Common myeloid progenitor, CD34-positive (primary cell): ENCODE results near the gene C10orf90.

Experiments
- CTCF ChIA-PET: fragments of 350-600 bp; sonication (Branson Sonifier 250); formaldehyde crosslinking; loops from one replicate; lab custom pipeline; 2021; ENCODE audit warnings: antibody characterized with exemption; lab: Charles Lee
- POLR2A ChIA-PET: fragments of 350-600 bp; sonication (Branson Sonifier 250); formaldehyde crosslinking; loops from one replicate; lab custom pipeline; 2021; ENCODE audit warnings: antibody characterized with exemption; lab: Charles Lee
- DNase-seq, 3 donors: peaks; one replicate each; pipeline versions ENCODE4 v3.0.0 to v3.0.0-alpha.2; 2013
- H3K27ac ChIP-seq, 2 experiments: 1 replicate in 1 of 2; 2 replicates in 1 of 2; pipeline ENCODE4 v1.7.0; 2013; ENCODE audit warnings: inconsistent platforms in 2 of 2, low read length in 2 of 2, mild to moderate bottlenecking in 2 of 2, low read depth in 1 of 2, moderate library complexity in 1 of 2; ENCODE audit not compliant: severe bottlenecking in 2 of 2, insufficient read depth in 1 of 2, poor library complexity in 1 of 2
- H3K27me3 ChIP-seq, 5 experiments: replicated peaks in 2 of 5; 1 replicate in 3 of 5; 2 replicates in 2 of 5; pipeline versions ENCODE4 v1.6.1 to v1.7.0; 2013; ENCODE audit warnings: low read length in 4 of 5, mild to moderate bottlenecking in 2 of 5, moderate library complexity in 2 of 5, inconsistent platforms in 1 of 5; ENCODE audit not compliant: insufficient read depth in 5 of 5, control insufficient read depth in 4 of 5
- H3K36me3 ChIP-seq, 4 experiments: 1 replicate in 2 of 4; 2 replicates in 2 of 4; pipeline versions ENCODE4 v1.6.1 to v1.7.0; 2013; ENCODE audit warnings: low read length in 3 of 4, control low read depth in 1 of 4, mild to moderate bottlenecking in 1 of 4; ENCODE audit not compliant: control insufficient read depth in 4 of 4, insufficient read depth in 4 of 4
- H3K4me1 ChIP-seq, 4 experiments: 1 replicate in 3 of 4; 2 replicates in 1 of 4; pipeline versions ENCODE4 v1.6.1 to v1.7.1; 2013; ENCODE audit warnings: low read length in 3 of 4, mild to moderate bottlenecking in 3 of 4, control low read depth in 1 of 4, inconsistent platforms in 1 of 4, moderate library complexity in 1 of 4; ENCODE audit not compliant: control insufficient read depth in 4 of 4, insufficient read depth in 4 of 4; ENCODE audit errors: control extremely low read depth in 1 of 4
- H3K4me3 ChIP-seq, 7 experiments: 1 replicate in 4 of 7; 2 replicates in 3 of 7; pipeline versions ENCODE4 v1.5.1 to v1.7.0; 2013; ENCODE audit warnings: mild to moderate bottlenecking in 7 of 7, low read length in 6 of 7, moderate library complexity in 6 of 7, inconsistent platforms in 2 of 7, low read depth in 2 of 7, control low read depth in 1 of 7; ENCODE audit not compliant: insufficient read depth in 4 of 7, control insufficient read depth in 1 of 7; ENCODE audit errors: extremely low read depth in 1 of 7
- H3K9me3 ChIP-seq, 5 experiments: 1 replicate in 4 of 5; 2 replicates in 1 of 5; pipeline versions ENCODE4 v1.6.1 to v1.7.1; 2013; ENCODE audit warnings: low read length in 4 of 5, mild to moderate bottlenecking in 2 of 5, inconsistent platforms in 1 of 5, low read depth in 1 of 5, moderate library complexity in 1 of 5; ENCODE audit not compliant: control insufficient read depth in 4 of 5, insufficient read depth in 2 of 5; ENCODE audit errors: control extremely low read depth in 1 of 5
- WGBS: methylation state at CpG from one replicate; pipeline ENCODE4 v1.1.5; 2013; ENCODE audit not compliant: insufficient coverage; 5-methylcytosine and 5-hydroxymethylcytosine counted together

The C10orf90 gene

GRCh38 chr10:126398383-126398743 is 272.1 kb downstream of the C10orf90 start:
- no peak for DNase-seq
- Histone ChIP-seq H3K4me1 (no peaks in the 10 kb centered on the region), H3K36me3 (no peaks in the 10 kb centered on the region), H3K27ac (no peak overlapping the region), H3K4me3 (no peak overlapping the region), H3K27me3 (peaks cover 0 to 18% (median 5%) of the 10 kb centered on the region in 5 experiments), H3K9me3 (peaks cover 0 to 2% (median 0%) of the 10 kb centered on the region in 5 experiments)
- ChIA-PET POLR2A (no interaction called here), CTCF (no interaction called here)
- WGBS = 83% methylated on average over 1 of the region's 3 CpGs

- ChIA-PET POLR2A (no interaction called here), CTCF (no interaction called here)
- H3K27ac ChIP-seq = no peak overlapping the region
- H3K27me3 ChIP-seq = peaks cover 0 to 18% (median 5%) of the 10 kb centered on the region in 5 experiments
- no peak for DNase-seq
- H3K36me3 ChIP-seq = no peaks in the 10 kb centered on the region
- peaks cover 0 to 2% (median 0%) of the 10 kb centered on the region in 5 experiments for H3K9me3 ChIP-seq
- H3K4me1 ChIP-seq = no peaks in the 10 kb centered on the region
- no peak overlapping the region for H3K4me3 ChIP-seq
- WGBS = 65% methylated on average over 2 of the region's 4 CpGs
Observed at GRCh38 chr10:126397640-126398382, 272.7 kb downstream of the C10orf90 start.

GRCh38 chr10:126397156-126397555 is 273.3 kb downstream of the C10orf90 start:
- CTCF ChIA-PET = no interaction called here
- 90% methylated on average over 2 of the region's 3 CpGs for WGBS
- Histone ChIP-seq H3K4me1 (no peaks in the 10 kb centered on the region), H3K9me3 (peaks cover 0 to 2% (median 0%) of the 10 kb centered on the region in 5 experiments), H3K27me3 (peaks cover 0 to 15% (median 9%) of the 10 kb centered on the region in 5 experiments), H3K27ac (no peak overlapping the region), H3K36me3 (no peaks in the 10 kb centered on the region), H3K4me3 (no peak overlapping the region)
- POLR2A ChIA-PET = no interaction called here
- no peak for DNase-seq

GRCh38 chr10:126394948-126395347 is 275.5 kb downstream of the C10orf90 start:
- Histone ChIP-seq H3K9me3 (peaks cover 0 to 2% (median 0%) of the 10 kb centered on the region in 5 experiments), H3K4me1 (no peaks in the 10 kb centered on the region), H3K27ac (no peak overlapping the region), H3K36me3 (no peaks in the 10 kb centered on the region), H3K27me3 (peaks cover 0 to 31% (median 15%) of the 10 kb centered on the region in 5 experiments), H3K4me3 (no peak overlapping the region)
- 100% methylated on average over 2 of the region's 2 CpGs for WGBS
- no peak for DNase-seq
- CTCF ChIA-PET = no interaction called here
- POLR2A ChIA-PET = no interaction called here

- no peak for DNase-seq
- WGBS = 90% methylated on average over 2 of the region's 4 CpGs
- Histone ChIP-seq H3K27ac (no peak overlapping the region), H3K9me3 (peaks cover 0 to 2% (median 0%) of the 10 kb centered on the region in 5 experiments), H3K4me1 (peaks cover 0 to 8% (median 5%) of the 10 kb centered on the region in 4 experiments), H3K36me3 (no peaks in the 10 kb centered on the region), H3K27me3 (peaks cover 0 to 50% (median 27%) of the 10 kb centered on the region in 5 experiments), H3K4me3 (no peak overlapping the region)
- CTCF ChIA-PET = interaction anchor here (0.6 kb wide), 1 partner anchor 111 kb away, joined by 3 read pairs; no protein-coding TSS in a partner anchor
- POLR2A ChIA-PET = no interaction called here
Observed at GRCh38 chr10:126393076-126393475, 277.4 kb downstream of the C10orf90 start.

GRCh38 chr10:126392469-126392868 is 278.0 kb downstream of the C10orf90 start:
- Histone ChIP-seq H3K4me1 (peaks cover 0 to 14% (median 9%) of the 10 kb centered on the region in 4 experiments), H3K36me3 (no peaks in the 10 kb centered on the region), H3K27me3 (peaks cover 0 to 53% (median 27%) of the 10 kb centered on the region in 5 experiments), H3K9me3 (peaks cover 0 to 2% (median 0%) of the 10 kb centered on the region in 5 experiments), H3K4me3 (no peak overlapping the region), H3K27ac (no peak overlapping the region)
- 86% methylated on average over 8 of the region's 8 CpGs for WGBS
- no peak for DNase-seq
- ChIA-PET CTCF (no interaction called here), POLR2A (no interaction called here)

GRCh38 chr10:126392068-126392467 is 278.4 kb downstream of the C10orf90 start:
- ChIA-PET CTCF (no interaction called here), POLR2A (no interaction called here)
- Histone ChIP-seq H3K9me3 (peaks cover 0 to 2% (median 0%) of the 10 kb centered on the region in 5 experiments), H3K4me1 (peaks cover 0 to 17% (median 11%) of the 10 kb centered on the region in 4 experiments), H3K27ac (no peak overlapping the region), H3K36me3 (no peaks in the 10 kb centered on the region), H3K4me3 (no peak overlapping the region), H3K27me3 (peaks cover 0 to 57% (median 30%) of the 10 kb centered on the region in 5 experiments)
- WGBS = 97% methylated on average over 6 of the region's 6 CpGs
- no peak for DNase-seq
